ENCODE measurements around the gene SLC9A9.

The SLC9A9 gene

DNA sequence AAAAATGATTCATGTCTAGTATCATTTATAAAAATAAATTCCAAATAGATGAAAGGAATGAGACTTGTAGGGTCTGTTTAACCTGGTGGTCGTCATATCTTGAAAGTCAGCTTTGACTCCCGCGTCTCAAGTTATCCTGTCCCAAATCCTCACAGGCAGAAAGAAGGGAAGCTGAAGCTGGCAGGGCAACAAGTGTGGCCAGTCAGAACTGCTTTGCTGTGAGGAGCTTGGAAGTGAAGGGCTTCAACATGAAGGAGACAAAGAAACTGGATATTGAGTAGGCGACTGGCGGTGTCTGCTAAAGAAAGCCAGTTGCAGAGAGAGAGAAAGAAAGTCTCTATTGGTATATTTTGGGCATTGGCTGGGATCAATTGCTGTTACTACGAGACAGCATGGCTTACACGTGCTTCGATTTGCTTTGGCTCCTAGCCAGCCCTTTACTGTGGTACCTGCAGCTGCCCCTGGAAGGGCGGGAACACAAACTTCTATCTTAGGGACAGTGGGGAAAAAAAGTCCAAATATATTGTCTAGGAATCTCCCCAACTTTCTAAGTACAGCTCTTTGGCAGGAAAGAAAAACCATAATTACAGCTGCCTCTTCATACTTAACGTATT is 621.5 kb downstream of the SLC9A9 start:
- DNase-seq, result no peak

DNA sequence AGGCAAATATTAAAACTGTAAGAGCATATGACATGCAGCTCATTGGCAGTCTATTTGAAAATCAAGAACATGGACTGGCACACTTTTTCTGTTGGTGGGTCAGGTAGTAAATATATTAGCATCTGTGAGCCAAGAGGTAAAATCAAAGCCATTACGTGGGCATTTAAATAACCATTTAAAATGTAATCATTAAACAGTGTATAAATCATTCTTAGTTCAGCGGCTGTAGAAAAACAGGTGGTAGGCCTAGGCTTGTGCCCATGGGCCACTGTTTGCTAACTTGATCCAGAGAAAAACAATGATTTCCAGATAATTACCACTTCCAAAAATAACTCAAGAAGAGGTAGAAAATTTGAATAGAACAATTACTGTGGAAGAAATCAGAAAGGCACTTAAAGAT is 623.6 kb downstream of the SLC9A9 start:
- DNase-seq, result no peak

DNA sequence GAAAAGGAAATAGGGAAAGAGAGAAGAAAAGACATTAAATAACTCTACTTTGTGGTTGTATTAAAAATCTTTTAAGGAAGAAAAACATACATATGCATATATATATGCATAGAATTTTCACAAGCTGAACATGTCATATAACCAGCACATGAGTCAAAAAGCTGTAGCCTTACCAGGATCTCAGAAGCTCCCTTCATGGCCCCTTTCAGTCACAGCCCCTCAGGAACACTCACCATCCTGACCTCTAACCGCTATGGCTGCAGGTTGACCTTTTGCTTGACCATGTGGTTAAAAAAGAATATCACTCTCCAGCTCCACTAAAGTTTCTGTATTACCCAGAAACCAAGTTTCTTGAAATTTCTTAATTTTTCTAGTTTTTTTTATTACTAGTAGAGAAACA is 625.3 kb downstream of the SLC9A9 start:
- no peak for DNase-seq

DNA sequence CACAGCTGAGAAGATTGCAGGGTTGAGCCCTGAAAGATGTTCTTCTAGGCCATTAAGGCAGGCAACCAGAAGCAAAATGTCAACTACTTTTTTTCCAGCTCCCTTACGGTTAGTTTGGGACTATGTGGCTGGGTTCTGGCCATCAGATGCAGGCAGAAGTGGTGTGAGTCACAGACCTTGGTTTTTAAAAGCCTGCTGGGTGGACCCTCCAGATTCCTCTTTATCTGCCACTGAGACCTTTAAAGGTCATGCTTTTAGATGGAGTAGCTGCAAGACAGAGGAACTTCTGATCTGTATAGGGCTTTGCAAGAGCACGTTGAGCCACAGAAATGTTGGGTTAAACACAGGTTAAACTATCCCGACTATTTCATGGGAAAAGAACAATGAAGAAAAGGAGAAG is 625.8 kb downstream of the SLC9A9 start:
- no peak for DNase-seq

DNA sequence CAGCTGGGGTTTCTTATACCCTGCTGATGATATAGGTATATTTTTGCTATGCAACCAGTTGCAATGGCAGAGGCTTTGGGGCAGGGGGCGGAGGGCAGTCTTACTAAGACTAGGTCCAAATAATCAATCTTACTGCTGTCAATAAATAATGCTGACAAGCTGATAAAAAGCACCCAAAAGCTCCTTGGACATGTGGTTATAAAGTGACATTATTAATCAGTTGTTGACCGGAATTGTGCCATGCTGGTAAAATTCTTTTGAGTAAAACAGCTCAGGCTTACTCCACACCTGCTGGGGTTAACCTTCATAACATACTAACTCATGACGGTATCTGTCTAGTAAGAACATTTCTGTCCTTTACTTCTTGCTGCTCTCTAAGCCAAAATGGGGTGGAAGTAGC is 626.8 kb downstream of the SLC9A9 start:
- no peak for DNase-seq

DNA sequence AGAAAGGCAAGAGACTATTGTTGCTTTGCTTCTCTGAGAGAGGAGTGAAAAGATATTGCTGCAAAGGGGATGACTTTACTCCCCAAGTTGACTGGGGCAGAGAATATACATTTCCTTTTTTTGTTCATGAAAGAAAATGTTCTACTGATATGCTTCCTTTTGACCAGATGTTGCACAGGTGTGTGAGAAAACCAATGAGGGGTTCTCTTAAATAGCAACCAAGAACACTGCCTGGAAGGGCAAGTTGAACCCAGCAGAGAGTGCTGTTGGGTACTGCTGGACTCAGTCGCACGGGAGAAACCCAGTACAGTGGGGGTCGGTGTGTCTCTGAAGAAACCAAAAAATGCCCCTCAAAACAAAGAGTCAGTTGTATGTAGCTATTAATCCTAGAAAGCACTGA is 627.5 kb downstream of the SLC9A9 start:
- no peak for DNase-seq

DNA sequence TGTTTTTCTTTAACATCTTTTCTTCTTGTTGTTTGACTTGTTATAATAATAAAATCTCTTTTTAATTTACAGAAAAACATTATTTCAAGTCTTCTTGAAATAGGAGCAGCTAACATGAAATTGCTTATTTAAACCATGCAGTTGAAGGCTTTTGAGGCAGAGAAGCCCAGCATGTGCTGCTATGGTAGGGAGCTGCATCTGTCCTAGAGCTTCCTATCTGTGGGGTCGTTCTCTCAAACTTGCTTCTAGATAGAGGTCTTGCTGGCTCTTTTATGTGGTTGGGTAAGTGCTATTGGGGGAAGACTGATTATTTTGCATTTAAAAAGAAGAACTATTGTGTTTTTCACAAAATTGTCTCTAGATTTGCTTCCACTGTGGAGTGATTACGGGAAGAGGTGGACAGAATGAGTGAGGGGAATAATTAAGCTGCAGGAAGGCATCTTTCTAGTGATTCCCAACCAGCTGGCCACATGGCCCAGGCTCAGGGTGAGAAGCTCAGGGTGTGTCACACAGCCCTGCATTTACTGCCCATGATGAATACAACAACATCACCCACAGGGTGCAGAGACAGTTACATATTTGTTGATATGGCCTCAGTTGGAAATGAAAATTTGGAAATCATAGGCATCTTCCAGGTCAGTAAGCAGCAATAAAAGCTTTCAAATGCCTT is 630.0 kb downstream of the SLC9A9 start:
- DNase-seq, result no peak

DNA sequence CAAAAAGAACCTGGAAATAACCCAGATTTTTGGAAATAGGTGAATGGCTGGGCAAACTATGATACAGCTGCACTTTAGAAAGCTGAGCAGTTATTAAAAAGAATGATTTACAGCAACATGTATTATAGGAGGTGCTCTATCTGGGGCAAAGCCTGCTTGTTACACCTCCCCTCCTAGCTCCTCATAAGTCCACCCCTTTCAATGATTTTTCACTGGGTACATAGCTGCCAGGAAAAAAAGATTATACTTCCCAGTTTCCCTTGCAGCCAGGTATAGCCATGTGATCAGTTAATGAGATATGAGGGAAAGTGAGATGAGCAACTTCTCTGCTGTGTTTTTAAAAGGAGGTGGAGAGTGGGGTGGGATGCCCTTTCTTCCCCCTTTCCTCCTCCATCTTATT is 631.0 kb downstream of the SLC9A9 start:
- no peak for DNase-seq

DNA sequence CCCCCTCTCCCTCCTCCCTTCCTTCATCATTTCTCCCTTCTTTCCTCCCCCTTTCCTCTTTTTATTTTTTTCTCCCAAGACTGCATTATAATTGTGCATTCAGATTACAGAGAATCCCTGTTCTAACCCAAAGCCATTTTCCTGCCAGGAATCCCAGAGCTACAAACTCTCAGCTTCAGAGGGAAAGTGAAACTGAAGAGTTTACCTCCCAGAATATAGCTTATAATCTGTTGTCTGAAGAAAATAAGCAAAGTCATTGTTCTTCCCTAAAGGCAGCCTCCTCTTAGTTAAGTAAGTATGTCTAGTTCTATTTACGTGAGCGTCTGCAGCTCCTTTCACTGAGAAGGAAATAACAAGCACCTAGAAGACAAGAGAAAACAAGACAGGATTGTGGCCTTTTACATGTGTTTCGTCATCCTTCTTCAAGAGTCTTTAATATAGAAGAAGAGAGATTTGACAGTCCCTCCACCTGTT is 631.5 kb downstream of the SLC9A9 start:
- DNase-seq, result no peak

All from activated CD4-positive, alpha-beta T cell treated with anti-CD3 and anti-CD28 coated beads, Interleukin-2, amount 50 U/mL, for 16 hours (primary cell).